Measurements from ENCODE around the gene ATP10A.

Gene ATP10A

DNA sequence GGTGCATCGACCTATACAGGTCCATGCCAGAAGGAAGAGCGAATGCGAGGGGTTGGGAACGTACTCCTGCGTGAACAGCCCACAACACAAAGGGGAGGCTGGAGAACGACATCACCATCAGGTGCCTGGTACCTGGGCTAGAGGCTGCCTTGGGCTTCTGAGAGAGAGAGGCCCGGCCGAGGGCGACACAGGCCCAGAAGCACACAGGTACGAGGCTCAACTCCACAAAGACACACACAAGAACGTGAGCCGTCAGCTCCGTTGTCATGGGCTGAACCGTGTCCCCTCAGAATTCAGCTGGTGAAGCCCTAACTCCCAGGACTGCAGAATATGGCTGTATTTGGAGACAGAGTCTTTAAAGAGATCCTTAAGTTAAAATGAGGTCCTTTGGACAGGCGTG is 134.3 kb downstream of the ATP10A start:
- DNase-seq (ENCODE audit: low read depth), result no peak
- TF ChIP-seq CTCF (IDR thresholded peaks at IDR 0.05; ENCODE audit: insufficient read depth, low read depth, low read length, missing control alignments), result no peak
- no peak overlapping the region for H3K4me3 ChIP-seq (ENCODE audit: low read depth, low read length)

GRCh38 chr15:25727867-25728600 is 135.1 kb downstream of the ATP10A start:
- no peak for DNase-seq (ENCODE audit: low read depth)
- no peak for TF ChIP-seq CTCF (IDR thresholded peaks at IDR 0.05; ENCODE audit: insufficient read depth, low read depth, low read length, missing control alignments)
- H3K4me3 ChIP-seq (ENCODE audit: low read depth, low read length), result no peak overlapping the region

DNA sequence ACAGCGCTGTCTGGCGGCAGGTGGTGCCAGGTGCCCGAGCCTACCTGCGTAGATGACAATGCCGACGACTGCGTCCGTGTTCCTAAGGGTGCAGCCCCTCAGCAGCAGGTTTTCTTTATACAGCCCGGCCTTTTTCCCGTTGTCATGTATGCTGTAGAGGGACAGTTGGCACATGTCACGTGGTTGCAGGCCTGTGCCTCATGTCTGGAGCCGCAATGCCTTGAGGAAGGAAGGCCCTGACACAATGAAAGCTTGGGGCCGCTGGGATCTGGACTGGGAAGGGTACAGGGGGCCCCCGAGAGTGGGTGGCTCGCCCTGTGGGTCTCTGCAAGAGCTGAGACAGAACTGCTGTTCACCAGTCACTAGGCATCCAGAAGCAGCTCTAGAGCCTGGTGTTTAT is 136.0 kb downstream of the ATP10A start:
- H3K4me3 ChIP-seq (ENCODE audit: low read depth, low read length), result no peak overlapping the region
- no peak for DNase-seq (ENCODE audit: low read depth)
- TF ChIP-seq CTCF (IDR thresholded peaks at IDR 0.05; ENCODE audit: insufficient read depth, low read depth, low read length, missing control alignments), result no peak

GRCh38 chr15:25725758-25726157 is 137.4 kb downstream of the ATP10A start:
- TF ChIP-seq CTCF (IDR thresholded peaks at IDR 0.05; ENCODE audit: insufficient read depth, low read depth, low read length, missing control alignments), result no peak
- no peak for DNase-seq (ENCODE audit: low read depth)
- H3K4me3 ChIP-seq (ENCODE audit: low read depth, low read length), result no peak overlapping the region

DNA sequence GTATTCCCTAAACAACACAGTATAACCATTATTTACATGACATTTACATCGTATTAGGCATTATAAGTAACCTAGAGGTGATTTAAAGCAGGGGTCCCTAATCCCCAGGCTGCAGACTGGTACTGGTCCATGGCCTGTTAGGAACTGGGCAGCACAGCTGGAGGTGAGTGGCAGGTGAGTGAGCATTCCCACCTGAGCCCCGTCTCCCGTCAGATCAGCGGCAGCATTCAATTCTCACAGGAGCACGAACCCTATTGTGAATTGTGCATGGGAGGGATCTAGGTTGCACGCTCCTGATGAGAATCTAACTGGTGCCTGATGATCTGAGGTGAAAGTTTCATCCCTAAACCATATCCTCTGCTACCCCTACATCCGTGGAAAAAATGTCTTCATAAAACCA is 138.2 kb downstream of the ATP10A start:
- no peak for TF ChIP-seq CTCF (IDR thresholded peaks at IDR 0.05; ENCODE audit: insufficient read depth, low read depth, low read length, missing control alignments)
- no peak overlapping the region for H3K4me3 ChIP-seq (ENCODE audit: low read depth, low read length)
- DNase-seq (ENCODE audit: low read depth), result no peak

DNA sequence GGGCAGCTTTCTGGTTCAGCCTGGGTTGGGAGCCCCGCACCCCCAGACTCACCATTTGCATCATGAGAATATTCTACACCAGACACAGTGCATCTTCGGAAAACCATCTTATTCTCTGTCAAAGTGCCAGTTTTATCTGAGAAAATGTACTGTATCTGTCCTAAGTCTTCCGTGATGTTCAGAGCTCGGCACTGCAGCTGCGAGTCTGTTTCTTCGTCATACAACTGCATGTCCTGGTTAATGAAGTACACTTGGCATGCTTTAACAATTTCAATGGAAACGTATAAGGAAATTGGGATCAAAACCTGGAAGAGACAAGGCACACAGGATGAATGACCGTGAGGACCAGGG is 141.5 kb downstream of the ATP10A start:
- DNase-seq (ENCODE audit: low read depth), result no peak
- TF ChIP-seq CTCF (IDR thresholded peaks at IDR 0.05; ENCODE audit: insufficient read depth, low read depth, low read length, missing control alignments), result no peak
- no peak overlapping the region for H3K4me3 ChIP-seq (ENCODE audit: low read depth, low read length)
